GM12878 (cell line): Measurements from ENCODE around the gene ACSS1. TPM values are rescaled to one million over a fixed set of nuclear protein-coding genes. Genes with fewer than 3 reads are reported as not detected.

Source experiments
- ATAC-seq: fragments of 200-7000 bp; cut with Tn5 transposase; 3 replicates; pipeline ENCODE4 v1.9.1; 2020; ENCODE audit warnings: mild to moderate bottlenecking, moderate library complexity
- BruUV-seq: library from RNA; stranded (reverse); fragments of 400-500 nt; replicated peaks from 2 replicates; lab custom pipeline; 2021; lab: Mats Ljungman, UMichigan
- CTCF ChIA-PET: fragments of 300-600 bp; sonication (Branson Sonifier 250); formaldehyde crosslinking; extraction: SDS; loops from one replicate; lab custom pipeline; 2021; ENCODE audit warnings: inconsistent platforms; lab: Yijun Ruan, JAX
- POLR2A ChIA-PET: fragments of 350-600 bp; formaldehyde crosslinking; extraction: SDS; loops from one replicate; lab custom pipeline; 2021; ENCODE audit warnings: inconsistent platforms; lab: Charles Lee
- RAD21 ChIA-PET: fragments of 300-600 bp; sonication (Branson Sonifier 250); formaldehyde crosslinking; loops from one replicate; lab custom pipeline; 2023; ENCODE audit warnings: antibody characterized with exemption; ENCODE audit not compliant: unreplicated experiment; lab: Charles Lee
- SMC1A ChIA-PET: fragments of 300-600 bp; sonication (Branson Sonifier 250); formaldehyde crosslinking; loops from one replicate; lab custom pipeline; 2023; ENCODE audit not compliant: unreplicated experiment, uncharacterized antibody; lab: Charles Lee
- DNase-seq: peaks from one replicate; pipeline ENCODE4 v3.0.0-alpha.2; 2011; ENCODE audit warnings: low read depth, low spot score
- FAIRE-seq: peaks from 3 replicates; lab custom pipeline; 2011; peaks lifted over from hg19 to GRCh38; lab: Jason Lieb, UNC
- H2AFZ ChIP-seq: 2 replicates; pipeline ENCODE4 v1.6.0; 2011; ENCODE audit warnings: low read depth, low read length, control low read depth; ENCODE audit not compliant: control insufficient read depth
- H3K27ac ChIP-seq: 2 replicates; pipeline ENCODE4 v1.5.1; 2011; ENCODE audit warnings: control low read depth; ENCODE audit not compliant: control insufficient read depth, insufficient read depth
- H3K27me3 ChIP-seq, 2 experiments: replicated peaks in 1 of 2; 2 replicates each; pipeline versions ENCODE4 v1.6.0 to v1.6.1; 2011; ENCODE audit warnings: low read length in 1 of 2; ENCODE audit not compliant: control insufficient read depth in 2 of 2, insufficient read depth in 2 of 2
- H3K36me3 ChIP-seq, 2 experiments: 2 replicates each; pipeline ENCODE4 v1.5.1; 2011; ENCODE audit warnings: low read length in 1 of 2; ENCODE audit not compliant: control insufficient read depth in 2 of 2, insufficient read depth in 2 of 2
- H3K4me1 ChIP-seq: 2 replicates; pipeline ENCODE4 v1.6.1; 2011; ENCODE audit warnings: mild to moderate bottlenecking, low read length, moderate library complexity, mixed read lengths; ENCODE audit not compliant: control insufficient read depth, insufficient read depth
- H3K4me2 ChIP-seq: 2 replicates; pipeline ENCODE4 v1.6.0; 2011; ENCODE audit warnings: control low read depth; ENCODE audit not compliant: control insufficient read depth, insufficient read depth
- H3K4me3 ChIP-seq: fragments of 200-600 bp; sonication (generic); 2 replicates; pipeline ENCODE4 v1.5.1; 2016
- H3K79me2 ChIP-seq: 2 replicates; pipeline ENCODE4 v1.6.0; 2011; ENCODE audit warnings: low read length; ENCODE audit not compliant: control insufficient read depth, insufficient read depth
- H3K9ac ChIP-seq: 2 replicates; pipeline ENCODE4 v1.8.0; 2011; ENCODE audit warnings: low read length, control low read depth, mixed read lengths; ENCODE audit not compliant: control insufficient read depth, insufficient read depth
- H3K9me3 ChIP-seq: replicated peaks from 3 replicates; pipeline ENCODE4 v1.5.1; 2011; ENCODE audit warnings: mild to moderate bottlenecking, low read length; ENCODE audit not compliant: control insufficient read depth, insufficient read depth
- H4K20me1 ChIP-seq: 2 replicates; pipeline ENCODE4 v1.6.0; 2011; ENCODE audit not compliant: control insufficient read depth, insufficient read depth
- BHLHE40 ChIP-seq, 2 experiments: fragments of 450-650 bp in 1 of 2; IDR thresholded peaks; 2 replicates each; pipeline ENCODE4 v1.6.1; 2011 to 2017; ENCODE audit warnings: low read depth in 2 of 2, borderline replicate concordance in 1 of 2, improper control_type of control experiment in 1 of 2, low read length in 1 of 2, mild to moderate bottlenecking in 1 of 2
- HDAC2 ChIP-seq: fragments of 200-600 bp; sonication (generic); IDR thresholded peaks from 2 replicates; pipeline ENCODE4 v1.6.1; 2017
- IKZF1 ChIP-seq: fragments of 450-650 bp; conservative IDR thresholded peaks from 2 replicates; pipeline ENCODE4 v1.6.1; 2017; ENCODE audit warnings: antibody characterized with exemption, mild to moderate bottlenecking
- NKRF ChIP-seq: fragments of 450-650 bp; conservative IDR thresholded peaks from 2 replicates; pipeline ENCODE4 v1.6.1; 2017; ENCODE audit warnings: mild to moderate bottlenecking, moderate library complexity
- SREBF2 ChIP-seq: IDR thresholded peaks from 2 replicates; pipeline ENCODE4 v1.6.1; 2012; ENCODE audit warnings: mild to moderate bottlenecking, low read length
- TCF7 ChIP-seq: IDR thresholded peaks from 2 replicates; pipeline ENCODE4 v1.6.1; 2014; ENCODE audit warnings: antibody characterized with exemption, borderline replicate concordance
- ZNF687 ChIP-seq: fragments of 450-650 bp; IDR thresholded peaks from 2 replicates; pipeline ENCODE4 v1.6.1; 2017; ENCODE audit warnings: mild to moderate bottlenecking, moderate library complexity
- WGBS: methylation state at CpG from one replicate; pipeline ENCODE4 v1.1.6; 2016; ENCODE audit warnings: low lambda C conversion rate; ENCODE audit not compliant: insufficient replicate concordance, insufficient coverage; ENCODE audit errors: missing lambda C conversion rate; 5-methylcytosine and 5-hydroxymethylcytosine counted together
- in situ Hi-C: fragments of 300-500 bp; cut with MboI; formaldehyde crosslinking; loops from 9 replicates; pipeline ENCODE4 v1.14.3; 2018; ENCODE audit warnings: mixed read lengths
- intact Hi-C: fragments of 100-400 bp; cut with micrococcal nuclease; formaldehyde crosslinking; loops from one replicate; pipeline ENCODE4 v1.14.2; 2022; ENCODE audit not compliant: unreplicated experiment
- polyA plus RNA-seq, 11 experiments: library from polyadenylated mRNA; depleted of rRNA in 4 of 11; unstranded in 6 of 11; stranded (reverse) in 5 of 11; fragments of >200 nt; fragmentation: Nextera tagmentation in 4 of 11; fragmentation: Illumina TruSeq in 1 of 11; extraction: Ambion mirVana in 4 of 11; extraction: Trizol in 1 of 11; gene quantifications; 1 replicate in 1 of 11; 2 replicates in 10 of 11; pipeline versions ENCODE4 v1.2.1 to v1.2.3, GENCODE V29; 2011 to 2016; ENCODE audit warnings: inconsistent platforms in 2 of 11, missing spikeins in 2 of 11, low read depth in 1 of 11
- total RNA-seq, 4 experiments: library from RNA; depleted of rRNA in 3 of 4; stranded (reverse); fragments of >200 nt in 3 of 4; fragmentation: Illumina TruSeq in 1 of 4; extraction: Trizol in 1 of 4; gene quantifications; 2 replicates each; pipeline versions ENCODE4 v1.2.1 to v1.2.3, GENCODE V29; 2013 to 2021
- TF ChIP-seq, protein P1 (sequence below): fragments of 450-650 bp; IDR thresholded peaks from 2 replicates; pipeline ENCODE4 v1.6.1; 2018; ENCODE audit warnings: borderline replicate concordance, mild to moderate bottlenecking; ENCODE audit not compliant: partially characterized antibody

Gene ACSS1
- total and polyA plus RNA-seq, 10 of the 15 experiments (the other 5 are each of a cell fraction or from before 2014, with no cell fraction given), result 1.3 to 44.9 (median 31.1) TPM

GRCh38 chr20:25043499-25044260 is 14.3 kb downstream of the ACSS1 start:
- Histone ChIP-seq H3K4me2 (peak overlapping the region; percentile 65), H3K9me3 (no peaks in the 10 kb centered on the region), H3K36me3 (peaks cover 4 to 11% of the 10 kb centered on the region in 2 experiments; a peak in 3 of 4 replicates), H3K4me1 (peaks cover 20% of the 10 kb centered on the region), H3K27ac (peak overlapping the region; percentile 72), H3K4me3 (no peak overlapping the region), H2AFZ (peak overlapping the region; percentile 68), H4K20me1 (no peaks in the 10 kb centered on the region), H3K79me2 (no peaks in the 10 kb centered on the region; the same call in none of the 2 replicates), H3K27me3 (no peaks in the 10 kb centered on the region), H3K9ac (peak overlapping the region; percentile 49)
- FAIRE-seq, result no peak
- TF ChIP-seq SREBF2, result no peak
- TF ChIP-seq IKZF1, result no peak
- no peak for TF ChIP-seq TCF7
- no peak for TF ChIP-seq NKRF
- no peak for TF ChIP-seq BHLHE40 (IDR thresholded peaks at IDR 0.05; ENCODE audit: borderline replicate concordance in 1 of 2, low read depth in 2 of 2, low read length in 1 of 2)
- TF ChIP-seq, protein P1, sequence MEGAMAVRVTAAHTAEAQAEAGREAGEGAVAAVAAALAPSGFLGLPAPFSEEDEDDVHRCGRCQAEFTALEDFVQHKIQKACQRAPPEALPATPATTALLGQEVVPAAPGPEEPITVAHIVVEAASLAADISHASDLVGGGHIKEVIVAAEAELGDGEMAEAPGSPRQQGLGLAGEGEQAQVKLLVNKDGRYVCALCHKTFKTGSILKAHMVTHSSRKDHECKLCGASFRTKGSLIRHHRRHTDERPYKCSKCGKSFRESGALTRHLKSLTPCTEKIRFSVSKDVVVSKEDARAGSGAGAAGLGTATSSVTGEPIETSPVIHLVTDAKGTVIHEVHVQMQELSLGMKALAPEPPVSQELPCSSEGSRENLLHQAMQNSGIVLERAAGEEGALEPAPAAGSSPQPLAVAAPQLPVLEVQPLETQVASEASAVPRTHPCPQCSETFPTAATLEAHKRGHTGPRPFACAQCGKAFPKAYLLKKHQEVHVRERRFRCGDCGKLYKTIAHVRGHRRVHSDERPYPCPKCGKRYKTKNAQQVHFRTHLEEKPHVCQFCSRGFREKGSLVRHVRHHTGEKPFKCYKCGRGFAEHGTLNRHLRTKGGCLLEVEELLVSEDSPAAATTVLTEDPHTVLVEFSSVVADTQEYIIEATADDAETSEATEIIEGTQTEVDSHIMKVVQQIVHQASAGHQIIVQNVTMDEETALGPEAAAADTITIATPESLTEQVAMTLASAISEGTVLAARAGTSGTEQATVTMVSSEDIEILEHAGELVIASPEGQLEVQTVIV, result no peak
- no peak for TF ChIP-seq HDAC2
- TF ChIP-seq ZNF687, result no peak
- RAD21 ChIA-PET, result interaction anchor here (1.7 kb wide), 1 partner anchor 12 kb away, joined by 4 read pairs; no protein-coding TSS in a partner anchor
- CTCF ChIA-PET, result interaction anchor here (0.6 to 1.7 kb wide), 3 partner anchors 16 to 355 kb away, joined by 3 to 4 read pairs (median 3); no protein-coding TSS in a partner anchor
- DNase-seq, result no peak
- SMC1A ChIA-PET, result no interaction called here
- intact Hi-C loops (no loop called here), in situ Hi-C loops (no loop called here)
- no TSS peak for BruUV-seq
- POLR2A ChIA-PET, result no interaction called here
- 94% methylated on average over 9 of the region's 9 CpGs for WGBS
- ATAC-seq, result no peak
